Adrenal gland (tissue), 12 donors: ENCODE data around the gene NHERF1. TPM values are rescaled to one million over a fixed set of nuclear protein-coding genes. Genes with fewer than 3 reads are reported as not detected.

Experiments
- microRNA-seq, 3 donors: library from miRNA; unstranded; fragments of <30 nt; microRNA quantifications; one replicate each; pipeline ENCODE4, GENCODE V29; 2017 to 2020
- polyA plus RNA-seq, 3 donors: library from polyadenylated mRNA; stranded (reverse); fragments of 200-250 nt in 2 of 3; fragments of 350-450 nt in 1 of 3; fragmentation: Illumina TruSeq in 1 of 3; extraction: RNeasy Lipid Tissue Mini Kit (QIAGEN cat#74804) in 1 of 3; gene quantifications; one replicate each; pipeline ENCODE4 v1.2.3, GENCODE V29; 2013 to 2014
- total RNA-seq, 9 donors: library from RNA; depleted of rRNA in 4 of 9; stranded (reverse); fragments of >200 nt in 4 of 9; fragments of 120-200 nt in 1 of 9; fragmentation: NEBNext Ultra II Directional in 1 of 9; extraction: Animal tissue kit (Norgen Biotek cat#: 25700) in 1 of 9; gene quantifications; one replicate each; pipeline versions ENCODE4 v1.1.0 to v1.2.4, GENCODE V29; 2013 to 2023
- donor health status: healthy with polysubstance abuse.
- donor health status: Bipolar disorder and iron deficiency.
- donor health status: DM: yes; HTN: yes; CAD: no.
- donor health status: DM: no; HTN: no; CAD: no.
- donor health status: DM: no; HTN: no; CAD: no.
- donor health status: DM: yes; HTN: yes; CAD: no.

NHERF1 gene
- total and polyA plus RNA-seq, 12 donors, result 22.0 to 277 (median 209) TPM

Small RNA genes lying within 50 kb of the gene (microRNA-seq; reads per million reads assigned to microRNA genes)
- gene MIR3615, result 49.6 to 107 (median 52.3) reads per million in 3 donors

Other genes with a start within 250 kb of the NHERF1 start
- gene CD300LB, start 217.2 kb upstream of the NHERF1 start, total RNA-seq, result under 1 TPM in 8 of 9 donors, not detected in 1; 0.17 to 0.95 (median 0.26) TPM
- under 1 TPM; 0.24 to 0.40 (median 0.30) TPM for gene CD300LB, start 217.2 kb upstream of the NHERF1 start, polyA plus RNA-seq
- 1 to 10 TPM in 7 of 9 donors, under 1 TPM in 1, not detected in 1; 0.22 to 4.5 (median 2.5) TPM for gene CD300C, start 202.5 kb upstream of the NHERF1 start, total RNA-seq
- 1 to 10 TPM in 2 of 3 donors, under 1 TPM in 1; 0.64 to 1.2 (median 1.0) TPM for gene CD300C, start 202.5 kb upstream of the NHERF1 start, polyA plus RNA-seq
- not detected for gene CD300H, start 181.1 kb upstream of the NHERF1 start, total RNA-seq
- gene CD300H, start 181.1 kb upstream of the NHERF1 start, polyA plus RNA-seq, result not detected
- not detected for gene CD300LD, start 156.3 kb upstream of the NHERF1 start, total RNA-seq
- not detected for gene CD300LD, start 156.3 kb upstream of the NHERF1 start, polyA plus RNA-seq
- under 1 TPM in 8 of 9 donors, not detected in 1; 0.06 to 0.96 (median 0.23) TPM for gene CD300E, start 124.9 kb upstream of the NHERF1 start, total RNA-seq
- gene CD300E, start 124.9 kb upstream of the NHERF1 start, polyA plus RNA-seq, result 1 to 10 TPM in 2 of 3 donors, under 1 TPM in 1; 0.71 to 2.4 (median 1.5) TPM
- gene CD300LF, start 35.7 kb upstream of the NHERF1 start, total RNA-seq, result 1 to 10 TPM in 6 of 9 donors, under 1 TPM in 2, not detected in 1; 0.33 to 6.3 (median 1.4) TPM
- 1 to 10 TPM in 2 of 3 donors, under 1 TPM in 1; 0.68 to 6.3 (median 1.0) TPM for gene CD300LF, start 35.7 kb upstream of the NHERF1 start, polyA plus RNA-seq
- gene RAB37, start 11.4 kb upstream of the NHERF1 start, total RNA-seq, result 1 to 10 TPM in 8 of 9 donors, under 1 TPM in 1; 0.39 to 6.6 (median 3.5) TPM
- 1 to 10 TPM in 2 of 3 donors, under 1 TPM in 1; 0.57 to 2.3 (median 2.0) TPM for gene RAB37, start 11.4 kb upstream of the NHERF1 start, polyA plus RNA-seq
- 100 to 1,000 TPM in 1 of 9 donors, 10 to 100 TPM in 8; 23.1 to 149 (median 57.4) TPM for gene NAT9, start 27.7 kb downstream of the NHERF1 start, total RNA-seq
- 100 to 1,000 TPM in 2 of 3 donors, 10 to 100 TPM in 1; 91.6 to 112 (median 104) TPM for gene NAT9, start 27.7 kb downstream of the NHERF1 start, polyA plus RNA-seq
- gene GRIN2C, start 111.3 kb downstream of the NHERF1 start, total RNA-seq, result 10 to 100 TPM in 1 of 9 donors, 1 to 10 TPM in 7, under 1 TPM in 1; 0.42 to 16.4 (median 3.2) TPM
- gene GRIN2C, start 111.3 kb downstream of the NHERF1 start, polyA plus RNA-seq, result 1 to 10 TPM in 2 of 3 donors, under 1 TPM in 1; 0.70 to 6.1 (median 3.2) TPM
- 100 to 1,000 TPM; 314 to 835 (median 511) TPM for gene FDXR, start 124.4 kb downstream of the NHERF1 start, total RNA-seq
- gene FDXR, start 124.4 kb downstream of the NHERF1 start, polyA plus RNA-seq, result 100 to 1,000 TPM; 159 to 405 (median 254) TPM
- gene FADS6, start 145.0 kb downstream of the NHERF1 start, total RNA-seq, result 10 to 100 TPM in 5 of 9 donors, 1 to 10 TPM in 4; 1.7 to 15.3 (median 10.4) TPM
- 1 to 10 TPM in 2 of 3 donors, under 1 TPM in 1; 0.92 to 5.1 (median 2.9) TPM for gene FADS6, start 145.0 kb downstream of the NHERF1 start, polyA plus RNA-seq
- gene USH1G, start 174.6 kb downstream of the NHERF1 start, total RNA-seq, result 1 to 10 TPM in 7 of 9 donors, under 1 TPM in 2; 0.42 to 5.0 (median 1.3) TPM
- gene USH1G, start 174.6 kb downstream of the NHERF1 start, polyA plus RNA-seq, result under 1 TPM; 0.40 to 0.72 (median 0.40) TPM
- gene OTOP2, start 175.6 kb downstream of the NHERF1 start, total RNA-seq, result under 1 TPM in 1 of 9 donors, not detected in 8; 0.11 TPM
- under 1 TPM in 1 of 3 donors, not detected in 2; 0.03 TPM for gene OTOP2, start 175.6 kb downstream of the NHERF1 start, polyA plus RNA-seq
- not detected for gene OTOP3, start 187.3 kb downstream of the NHERF1 start, total RNA-seq
- gene OTOP3, start 187.3 kb downstream of the NHERF1 start, polyA plus RNA-seq, result not detected
- 10 to 100 TPM in 3 of 9 donors, 1 to 10 TPM in 6; 2.8 to 15.1 (median 6.6) TPM for gene HID1, start 224.1 kb downstream of the NHERF1 start, total RNA-seq
- gene HID1, start 224.1 kb downstream of the NHERF1 start, polyA plus RNA-seq, result 10 to 100 TPM in 2 of 3 donors, 1 to 10 TPM in 1; 5.4 to 42.6 (median 19.2) TPM
- gene CDR2L, start 239.0 kb downstream of the NHERF1 start, total RNA-seq, result 10 to 100 TPM in 6 of 9 donors, 1 to 10 TPM in 3; 1.2 to 17.9 (median 11.5) TPM
- 1 to 10 TPM; 3.7 to 5.6 (median 4.1) TPM for gene CDR2L, start 239.0 kb downstream of the NHERF1 start, polyA plus RNA-seq